A673 (cell line): ENCODE results near the gene CEP85.

Experiments used
- CTCF ChIP-seq: fragments of 300-800, 200-600 bp; sonication (generic); conservative IDR thresholded peaks from 2 replicates; pipeline ENCODE4 v1.5.1; 2017; ENCODE audit warnings: low read depth, mild to moderate bottlenecking, antibody characterized with exemption, low read length, moderate library complexity, mixed read lengths
- EZH2 ChIP-seq: fragments of 200-600 bp; sonication (generic); IDR thresholded peaks from 2 replicates; pipeline ENCODE4 v1.6.1; 2017; ENCODE audit warnings: borderline replicate concordance, low read depth, mild to moderate bottlenecking, mixed read lengths, antibody characterized with exemption, low read length; ENCODE audit not compliant: poor library complexity, severe bottlenecking

GRCh38 chr1:26318338-26319064 lies 84.5 kb downstream of the CEP85 start:
- TF ChIP-seq CTCF (no peak), EZH2 (no peak)
